GM23338 (cell line): ENCODE results near the gene VAT1. TPM values are rescaled to one million over a fixed set of nuclear protein-coding genes. Genes with fewer than 3 reads are reported as not detected.
A peak's percentile ranks its signal among the peaks of the same experiment; 100 is the strongest.

ENCODE experiments used
- ATAC-seq: fragments of 200-7000 bp; cut with Tn5 transposase; 3 replicates; pipeline ENCODE4 v1.9.1; 2020
- DNase-seq: peaks from one replicate; pipeline ENCODE4 v3.0.0-alpha.2; 2015; ENCODE audit warnings: low spot score
- H2AFZ ChIP-seq: fragments of 200-600 bp; sonication (generic); 2 replicates; pipeline ENCODE4 v1.8.0; 2016; ENCODE audit warnings: antibody characterized with exemption, mild to moderate bottlenecking, moderate library complexity
- H3F3A ChIP-seq: fragments of 200-600 bp; sonication (generic); replicated peaks from 2 replicates; pipeline ENCODE4 v1.8.0; 2017; ENCODE audit warnings: antibody characterized with exemption, mixed run types, low read depth
- H3K27ac ChIP-seq: fragments of 200-600 bp; sonication (generic); 2 replicates; pipeline ENCODE4 v1.6.1; 2016; ENCODE audit warnings: low read depth
- H3K27me3 ChIP-seq: fragments of 200-600 bp; sonication (generic); 2 replicates; pipeline ENCODE4 v1.8.0; 2016; ENCODE audit warnings: mild to moderate bottlenecking, mixed run types, moderate library complexity; ENCODE audit not compliant: insufficient read depth
- H3K36me3 ChIP-seq: fragments of 200-600 bp; sonication (generic); 2 replicates; pipeline ENCODE4 v1.8.0; 2016; ENCODE audit warnings: mild to moderate bottlenecking; ENCODE audit not compliant: insufficient read depth
- H3K4me1 ChIP-seq: fragments of 200-600 bp; sonication (generic); 2 replicates; pipeline ENCODE4 v1.8.0; 2016; ENCODE audit warnings: mild to moderate bottlenecking, moderate library complexity; ENCODE audit not compliant: insufficient read depth
- H3K4me2 ChIP-seq: fragments of 200-600 bp; sonication (generic); 2 replicates; pipeline ENCODE4 v1.7.1; 2017; ENCODE audit warnings: mixed run types
- H3K4me3 ChIP-seq: fragments of 200-600 bp; sonication (generic); 2 replicates; pipeline ENCODE4 v1.6.1; 2016; ENCODE audit warnings: mixed run types
- H3K79me2 ChIP-seq: fragments of 200-600 bp; sonication (generic); replicated peaks from 2 replicates; pipeline ENCODE4 v1.8.0; 2017; ENCODE audit warnings: mild to moderate bottlenecking; ENCODE audit not compliant: insufficient read depth
- H3K9me2 ChIP-seq: fragments of 200-600 bp; sonication (generic); 2 replicates; pipeline ENCODE4 v1.8.0; 2017; ENCODE audit not compliant: insufficient read depth
- H4K20me1 ChIP-seq: fragments of 200-600 bp; sonication (generic); replicated peaks from 2 replicates; pipeline ENCODE4 v1.8.0; 2017; ENCODE audit warnings: mild to moderate bottlenecking; ENCODE audit not compliant: insufficient read depth
- H3K27ac Mint-ChIP-seq: 2 replicates; pipeline ENCODE4 v1.8.0; 2020; ENCODE audit warnings: inconsistent platforms, mild to moderate bottlenecking, moderate library complexity, mixed read lengths
- H3K27me3 Mint-ChIP-seq: 3 replicates; pipeline ENCODE4 v1.8.0; 2022; ENCODE audit warnings: low read depth, mild to moderate bottlenecking, moderate library complexity, mixed read lengths, inconsistent platforms; ENCODE audit not compliant: insufficient read depth, poor library complexity
- H3K36me3 Mint-ChIP-seq: 3 replicates; pipeline ENCODE4 v1.8.0; 2021; ENCODE audit warnings: low read depth, mild to moderate bottlenecking, inconsistent platforms, moderate library complexity, mixed read lengths
- H3K4me1 Mint-ChIP-seq: 3 replicates; pipeline ENCODE4 v1.8.0; 2020; ENCODE audit warnings: mild to moderate bottlenecking, inconsistent platforms, mixed read lengths
- H3K4me3 Mint-ChIP-seq: 3 replicates; pipeline ENCODE4 v1.8.0; 2021; ENCODE audit warnings: moderate library complexity, mild to moderate bottlenecking, inconsistent platforms, mixed read lengths
- H3K9me3 Mint-ChIP-seq: 3 replicates; pipeline ENCODE4 v1.8.0; 2020; ENCODE audit warnings: moderate library complexity, mild to moderate bottlenecking, inconsistent platforms, mixed read lengths
- EZH2 ChIP-seq: fragments of 200-600 bp; sonication (generic); IDR thresholded peaks from one replicate; pipeline ENCODE4 v1.8.0; 2017; ENCODE audit warnings: antibody characterized with exemption, mild to moderate bottlenecking, low read depth; ENCODE audit not compliant: unreplicated experiment
- EZH2phosphoT487 ChIP-seq: fragments of 200-600 bp; sonication (generic); IDR thresholded peaks from one replicate; pipeline ENCODE4 v1.8.1; 2018; ENCODE audit warnings: antibody characterized with exemption; ENCODE audit not compliant: unreplicated experiment
- POLR2AphosphoS5 ChIP-seq: IDR thresholded peaks from 2 replicates; pipeline ENCODE4 v1.6.1; 2016; ENCODE audit warnings: antibody characterized with exemption, low read depth
- STAT1 ChIP-seq: IDR thresholded peaks from one replicate; pipeline ENCODE4 v1.6.1; 2016; ENCODE audit warnings: antibody characterized with exemption; ENCODE audit not compliant: unreplicated experiment
- ZNF114 ChIP-seq: fragments of 250-450 bp; sonication (Bioruptor Pico); IDR thresholded peaks from 2 replicates; pipeline ENCODE4 v1.5.0; 2020; ENCODE audit warnings: mild to moderate bottlenecking, moderate library complexity
- ZNF331 ChIP-seq: fragments of 250-450 bp; sonication (Bioruptor Pico); IDR thresholded peaks from 2 replicates; pipeline ENCODE4 v1.5.0; 2020; ENCODE audit warnings: low read depth, mild to moderate bottlenecking, moderate library complexity
- polyA plus RNA-seq: library from polyadenylated mRNA; unstranded; fragments of >200 nt; fragmentation: Nextera tagmentation; extraction: Ambion mirVana; gene quantifications from 2 replicates; pipeline ENCODE4 v1.2.1, GENCODE V29; 2016
- total RNA-seq: library from RNA; depleted of rRNA; stranded (reverse); fragments of >200 nt; shearing (Covaris generic); gene quantifications from 2 replicates; pipeline ENCODE4 v1.2.3, GENCODE V29; 2014
- TF ChIP-seq, protein P1 (sequence below): fragments of 250-450 bp; sonication (Bioruptor Pico); IDR thresholded peaks from 2 replicates; pipeline ENCODE4 v1.5.0; 2020; ENCODE audit warnings: mild to moderate bottlenecking, moderate library complexity
- TF ChIP-seq, protein P2 (sequence below): IDR thresholded peaks from 2 replicates; pipeline ENCODE4 v1.6.1; 2016; ENCODE audit warnings: antibody characterized with exemption

VAT1 gene
- total and polyA plus RNA-seq, 2 experiments from 2014 or later, result 233 to 300 TPM

DNA sequence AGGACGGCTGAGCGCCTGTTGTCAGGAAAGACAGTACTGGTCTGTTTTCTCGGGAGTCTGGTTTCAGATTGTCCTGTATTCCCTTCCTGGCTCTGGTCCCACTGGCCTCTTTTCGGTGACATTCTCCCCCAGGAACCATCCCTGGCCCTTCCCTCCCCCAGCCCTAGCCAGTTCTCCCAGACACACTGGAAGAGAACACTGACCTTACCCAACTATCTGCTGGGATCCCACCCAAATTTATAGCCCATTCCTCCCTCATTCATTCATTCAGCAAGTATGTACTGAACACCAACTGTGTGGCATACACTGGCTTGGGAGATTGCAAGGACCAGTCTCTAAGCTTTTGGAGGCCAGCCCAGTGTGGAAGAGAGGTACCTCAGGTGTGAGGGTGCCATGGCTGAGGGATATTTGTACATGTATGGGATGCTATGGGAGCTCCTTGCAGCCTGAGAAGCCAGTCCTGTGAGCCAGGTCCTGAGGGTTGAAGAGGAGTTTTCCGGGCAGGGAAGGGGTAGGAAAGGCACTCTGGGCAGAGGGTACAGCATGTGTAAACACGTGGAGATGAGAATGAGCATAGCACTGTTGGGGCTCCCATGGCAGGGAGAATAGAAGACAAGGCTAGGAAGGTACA, 8.1 kb upstream of the VAT1 start:
- Histone ChIP-seq H3K9me2 (no peaks in the 10 kb centered on the region), H3K27ac (no peak overlapping the region), H2AFZ (no peak overlapping the region), H3K4me2 (no peak overlapping the region), H4K20me1 (no peaks in the 10 kb centered on the region), H3K4me3 (no peak overlapping the region), H3K4me1 (peaks cover 60% of the 10 kb centered on the region), H3K79me2 (peaks cover 14% of the 10 kb centered on the region; the same call in 1 of the 2 replicates), H3K36me3 (no peaks in the 10 kb centered on the region), H3K27me3 (no peaks in the 10 kb centered on the region), H3F3A (peaks cover 15% of the 10 kb centered on the region)
- ATAC-seq (no peak), DNase-seq (no peak)
- TF ChIP-seq EZH2, result no peak
- TF ChIP-seq ZNF331, result no peak
- TF ChIP-seq, protein P1, sequence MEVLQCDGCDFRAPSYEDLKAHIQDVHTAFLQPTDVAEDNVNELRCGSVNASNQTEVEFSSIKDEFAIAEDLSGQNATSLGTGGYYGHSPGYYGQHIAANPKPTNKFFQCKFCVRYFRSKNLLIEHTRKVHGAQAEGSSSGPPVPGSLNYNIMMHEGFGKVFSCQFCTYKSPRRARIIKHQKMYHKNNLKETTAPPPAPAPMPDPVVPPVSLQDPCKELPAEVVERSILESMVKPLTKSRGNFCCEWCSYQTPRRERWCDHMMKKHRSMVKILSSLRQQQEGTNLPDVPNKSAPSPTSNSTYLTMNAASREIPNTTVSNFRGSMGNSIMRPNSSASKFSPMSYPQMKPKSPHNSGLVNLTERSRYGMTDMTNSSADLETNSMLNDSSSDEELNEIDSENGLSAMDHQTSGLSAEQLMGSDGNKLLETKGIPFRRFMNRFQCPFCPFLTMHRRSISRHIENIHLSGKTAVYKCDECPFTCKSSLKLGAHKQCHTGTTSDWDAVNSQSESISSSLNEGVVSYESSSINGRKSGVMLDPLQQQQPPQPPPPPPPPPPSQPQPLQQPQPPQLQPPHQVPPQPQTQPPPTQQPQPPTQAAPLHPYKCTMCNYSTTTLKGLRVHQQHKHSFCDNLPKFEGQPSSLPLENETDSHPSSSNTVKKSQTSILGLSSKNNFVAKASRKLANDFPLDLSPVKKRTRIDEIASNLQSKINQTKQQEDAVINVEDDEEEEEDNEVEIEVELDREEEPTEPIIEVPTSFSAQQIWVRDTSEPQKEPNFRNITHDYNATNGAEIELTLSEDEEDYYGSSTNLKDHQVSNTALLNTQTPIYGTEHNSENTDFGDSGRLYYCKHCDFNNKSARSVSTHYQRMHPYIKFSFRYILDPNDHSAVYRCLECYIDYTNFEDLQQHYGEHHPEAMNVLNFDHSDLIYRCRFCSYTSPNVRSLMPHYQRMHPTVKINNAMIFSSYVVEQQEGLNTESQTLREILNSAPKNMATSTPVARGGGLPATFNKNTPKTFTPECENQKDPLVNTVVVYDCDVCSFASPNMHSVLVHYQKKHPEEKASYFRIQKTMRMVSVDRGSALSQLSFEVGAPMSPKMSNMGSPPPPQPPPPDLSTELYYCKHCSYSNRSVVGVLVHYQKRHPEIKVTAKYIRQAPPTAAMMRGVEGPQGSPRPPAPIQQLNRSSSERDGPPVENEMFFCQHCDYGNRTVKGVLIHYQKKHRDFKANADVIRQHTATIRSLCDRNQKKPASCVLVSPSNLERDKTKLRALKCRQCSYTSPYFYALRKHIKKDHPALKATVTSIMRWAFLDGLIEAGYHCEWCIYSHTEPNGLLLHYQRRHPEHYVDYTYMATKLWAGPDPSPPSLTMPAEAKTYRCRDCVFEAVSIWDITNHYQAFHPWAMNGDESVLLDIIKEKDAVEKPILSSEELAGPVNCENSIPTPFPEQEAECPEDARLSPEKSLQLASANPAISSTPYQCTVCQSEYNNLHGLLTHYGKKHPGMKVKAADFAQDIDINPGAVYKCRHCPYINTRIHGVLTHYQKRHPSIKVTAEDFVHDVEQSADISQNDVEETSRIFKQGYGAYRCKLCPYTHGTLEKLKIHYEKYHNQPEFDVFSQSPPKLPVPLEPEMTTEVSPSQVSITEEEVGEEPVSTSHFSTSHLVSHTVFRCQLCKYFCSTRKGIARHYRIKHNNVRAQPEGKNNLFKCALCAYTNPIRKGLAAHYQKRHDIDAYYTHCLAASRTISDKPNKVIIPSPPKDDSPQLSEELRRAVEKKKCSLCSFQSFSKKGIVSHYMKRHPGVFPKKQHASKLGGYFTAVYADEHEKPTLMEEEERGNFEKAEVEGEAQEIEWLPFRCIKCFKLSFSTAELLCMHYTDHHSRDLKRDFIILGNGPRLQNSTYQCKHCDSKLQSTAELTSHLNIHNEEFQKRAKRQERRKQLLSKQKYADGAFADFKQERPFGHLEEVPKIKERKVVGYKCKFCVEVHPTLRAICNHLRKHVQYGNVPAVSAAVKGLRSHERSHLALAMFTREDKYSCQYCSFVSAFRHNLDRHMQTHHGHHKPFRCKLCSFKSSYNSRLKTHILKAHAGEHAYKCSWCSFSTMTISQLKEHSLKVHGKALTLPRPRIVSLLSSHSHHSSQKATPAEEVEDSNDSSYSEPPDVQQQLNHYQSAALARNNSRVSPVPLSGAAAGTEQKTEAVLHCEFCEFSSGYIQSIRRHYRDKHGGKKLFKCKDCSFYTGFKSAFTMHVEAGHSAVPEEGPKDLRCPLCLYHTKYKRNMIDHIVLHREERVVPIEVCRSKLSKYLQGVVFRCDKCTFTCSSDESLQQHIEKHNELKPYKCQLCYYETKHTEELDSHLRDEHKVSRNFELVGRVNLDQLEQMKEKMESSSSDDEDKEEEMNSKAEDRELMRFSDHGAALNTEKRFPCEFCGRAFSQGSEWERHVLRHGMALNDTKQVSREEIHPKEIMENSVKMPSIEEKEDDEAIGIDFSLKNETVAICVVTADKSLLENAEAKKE (CRISPR knock-in tag), result no peak
- no peak for TF ChIP-seq EZH2phosphoT487
- no peak for TF ChIP-seq ZNF114 (CRISPR knock-in tag)
- TF ChIP-seq, protein P2, sequence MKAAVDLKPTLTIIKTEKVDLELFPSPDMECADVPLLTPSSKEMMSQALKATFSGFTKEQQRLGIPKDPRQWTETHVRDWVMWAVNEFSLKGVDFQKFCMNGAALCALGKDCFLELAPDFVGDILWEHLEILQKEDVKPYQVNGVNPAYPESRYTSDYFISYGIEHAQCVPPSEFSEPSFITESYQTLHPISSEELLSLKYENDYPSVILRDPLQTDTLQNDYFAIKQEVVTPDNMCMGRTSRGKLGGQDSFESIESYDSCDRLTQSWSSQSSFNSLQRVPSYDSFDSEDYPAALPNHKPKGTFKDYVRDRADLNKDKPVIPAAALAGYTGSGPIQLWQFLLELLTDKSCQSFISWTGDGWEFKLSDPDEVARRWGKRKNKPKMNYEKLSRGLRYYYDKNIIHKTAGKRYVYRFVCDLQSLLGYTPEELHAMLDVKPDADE, result no peak
- TF ChIP-seq POLR2AphosphoS5, result no peak
- no peak for TF ChIP-seq STAT1
- Mint-ChIP-seq H3K4me1 (peaks cover 57% of the 10 kb centered on the region), H3K27me3 (peaks cover 30% of the 10 kb centered on the region), H3K27ac (peak overlapping the region; percentile 4), H3K4me3 (no peak overlapping the region), H3K9me3 (no peaks in the 10 kb centered on the region), H3K36me3 (peaks cover 21% of the 10 kb centered on the region)
